ENCODE data around the gene MAPK10. TPM values are rescaled to one million over a fixed set of nuclear protein-coding genes. Genes with fewer than 3 reads are reported as not detected.

MAPK10 gene
- polyA plus RNA-seq, 1 donor (not counting 4 experiments of a cell fraction or from before 2014, with no cell fraction given), result 8.2 TPM

DNA sequence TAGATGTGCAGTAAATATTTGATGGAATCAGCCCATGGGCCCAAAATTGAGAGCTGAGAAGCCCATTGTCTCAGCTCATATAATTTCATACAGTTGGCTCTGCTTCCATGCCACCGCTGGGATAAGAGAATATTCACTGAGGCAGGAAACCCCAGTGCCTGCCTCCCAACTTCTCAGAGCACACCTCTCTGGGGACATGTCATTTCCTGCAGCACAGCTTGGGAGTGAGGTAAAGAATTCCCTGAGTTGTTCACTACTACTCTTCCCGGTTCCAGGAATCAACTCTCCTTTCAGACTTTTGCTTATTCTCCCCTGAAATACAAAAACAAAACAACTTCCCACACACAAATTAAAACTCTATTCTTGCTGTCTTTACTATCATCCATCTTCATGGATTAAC lies 389.3 kb downstream of the MAPK10 start:
- no peaks in the 10 kb centered on the region for H3K9me1 ChIP-seq (ENCODE audit: control insufficient read depth, extremely low read depth, insufficient read depth, low read length)
- no peaks in the 10 kb centered on the region for H4K20me1 ChIP-seq (ENCODE audit: control insufficient read depth, extremely low read depth, insufficient read depth, low read length)
- no peaks in the 10 kb centered on the region for H3K79me2 ChIP-seq (ENCODE audit: control insufficient read depth, insufficient read depth, low read length)
- no peak overlapping the region for H3K4me3 ChIP-seq (ENCODE audit: control insufficient read depth in 2 of 3, extremely low read depth in 1 of 3, insufficient read depth in 2 of 3, low read depth in 1 of 3, low read length in 3 of 3)
- no peak overlapping the region for H3K27ac ChIP-seq (ENCODE audit: control insufficient read depth, insufficient read depth, low read length)
- no peaks in the 10 kb centered on the region for H3K27me3 ChIP-seq (ENCODE audit: control insufficient read depth, extremely low read depth, insufficient read depth, low read length)
- no peak overlapping the region for H3K4me2 ChIP-seq (ENCODE audit: control insufficient read depth, extremely low read depth, insufficient read depth, low read depth, low read length)
- FAIRE-seq, result peak; percentile 62
- H3K9ac ChIP-seq (ENCODE audit: control insufficient read depth, extremely low read depth, insufficient read depth, low read length), result no peak overlapping the region
- dilution Hi-C loops (cut with MboI; ENCODE audit: extremely low pct_ligation_motif_present, low sequenced_read_pairs), result no loop called here
- H3K36me3 ChIP-seq (ENCODE audit: control insufficient read depth in 2 of 2, extremely low read depth in 1 of 2, insufficient read depth in 2 of 2, low read length in 2 of 2), result no peaks in the 10 kb centered on the region
- no peak overlapping the region for H2AFZ ChIP-seq (ENCODE audit: control insufficient read depth, low read length)
- TF ChIP-seq CTCF (optimal IDR thresholded peaks at IDR 0.05 in 1 of 3, IDR thresholded peaks at IDR 0.05 in 1 of 3, conservative IDR thresholded peaks at IDR 0.05 in 1 of 3; ENCODE audit: extremely low read depth in 1 of 3, insufficient read depth in 2 of 3, low read length in 3 of 3), result no peak
- TF ChIP-seq EZH2 (IDR thresholded peaks at IDR 0.05; ENCODE audit: low read length), result no peak
- DNase-seq (ENCODE audit: low read depth, low spot score), result no peak
- no peaks in the 10 kb centered on the region for H3K9me3 ChIP-seq (ENCODE audit: control insufficient read depth, low read depth, low read length)
- no peaks in the 10 kb centered on the region for H3K4me1 ChIP-seq (ENCODE audit: control insufficient read depth, extremely low read depth, insufficient read depth, low read length)

- FAIRE-seq (peak; percentile 41), DNase-seq (ENCODE audit: low read depth, low spot score) (no peak)
- H3K36me3 ChIP-seq (ENCODE audit: control insufficient read depth in 2 of 2, extremely low read depth in 1 of 2, insufficient read depth in 2 of 2, low read length in 2 of 2), result no peaks in the 10 kb centered on the region
- dilution Hi-C loops (cut with MboI; ENCODE audit: extremely low pct_ligation_motif_present, low sequenced_read_pairs), result no loop called here
- no peaks in the 10 kb centered on the region for H3K27me3 ChIP-seq (ENCODE audit: control insufficient read depth, extremely low read depth, insufficient read depth, low read length)
- TF ChIP-seq EZH2 (IDR thresholded peaks at IDR 0.05; ENCODE audit: low read length) (no peak), CTCF (optimal IDR thresholded peaks at IDR 0.05 in 1 of 3, IDR thresholded peaks at IDR 0.05 in 1 of 3, conservative IDR thresholded peaks at IDR 0.05 in 1 of 3; ENCODE audit: extremely low read depth in 1 of 3, insufficient read depth in 2 of 3, low read length in 3 of 3) (peak in 2 of 3 experiments; percentile 29 to 47)
- H4K20me1 ChIP-seq (ENCODE audit: control insufficient read depth, extremely low read depth, insufficient read depth, low read length), result no peaks in the 10 kb centered on the region
- no peak overlapping the region for H3K4me3 ChIP-seq (ENCODE audit: control insufficient read depth in 2 of 3, extremely low read depth in 1 of 3, insufficient read depth in 2 of 3, low read depth in 1 of 3, low read length in 3 of 3)
- no peaks in the 10 kb centered on the region for H3K79me2 ChIP-seq (ENCODE audit: control insufficient read depth, insufficient read depth, low read length)
- H3K4me1 ChIP-seq (ENCODE audit: control insufficient read depth, extremely low read depth, insufficient read depth, low read length), result no peaks in the 10 kb centered on the region
- no peak overlapping the region for H2AFZ ChIP-seq (ENCODE audit: control insufficient read depth, low read length)
- H3K9me1 ChIP-seq (ENCODE audit: control insufficient read depth, extremely low read depth, insufficient read depth, low read length), result no peaks in the 10 kb centered on the region
- H3K9me3 ChIP-seq (ENCODE audit: control insufficient read depth, low read depth, low read length), result no peaks in the 10 kb centered on the region
- H3K27ac ChIP-seq (ENCODE audit: control insufficient read depth, insufficient read depth, low read length), result no peak overlapping the region
- H3K4me2 ChIP-seq (ENCODE audit: control insufficient read depth, extremely low read depth, insufficient read depth, low read depth, low read length), result no peak overlapping the region
- H3K9ac ChIP-seq (ENCODE audit: control insufficient read depth, extremely low read depth, insufficient read depth, low read length), result no peak overlapping the region
Observed at GRCh38 chr4:85968945-85969819, 390.7 kb downstream of the MAPK10 start.

All from keratinocyte (primary cell).